AG04450 (cell line): ENCODE data around the gene PSKH1. TPM values are rescaled to one million over a fixed set of nuclear protein-coding genes. Genes with fewer than 3 reads are reported as not detected.
"Not testable (repeated sequence)": the region's sequence is repeated elsewhere in the genome, so short reads cannot be mapped to it uniquely, and the experiment has no call there.

Experiments used
- CTCF ChIA-PET: fragments of 300-600, 350-600 bp; formaldehyde crosslinking; extraction: SDS; loops from one replicate; lab custom pipeline; 2022; ENCODE audit warnings: antibody characterized with exemption, inconsistent platforms; lab: Charles Lee
- POLR2A ChIA-PET: fragments of 350-600 bp; formaldehyde crosslinking; extraction: SDS; loops from one replicate; lab custom pipeline; 2021; ENCODE audit warnings: antibody characterized with exemption, inconsistent platforms; lab: Yijun Ruan, JAX
- DNase-seq: peaks from one replicate; pipeline ENCODE4 v3.0.0-alpha.2; 2011; ENCODE audit warnings: low read depth, low spot score
- H3K27ac ChIP-seq: one replicate; pipeline ENCODE4 v1.5.1; 2012; ENCODE audit warnings: low read depth, low read length, control low read depth
- H3K27me3 ChIP-seq: one replicate; pipeline ENCODE4 v1.6.0; 2012; ENCODE audit warnings: low read length; ENCODE audit not compliant: control insufficient read depth, insufficient read depth
- H3K4me3 ChIP-seq: 2 replicates; pipeline ENCODE4 v1.5.1; 2011; ENCODE audit warnings: mild to moderate bottlenecking, low read depth, low read length, control low read depth
- H3K9me3 ChIP-seq: 2 replicates; pipeline ENCODE4 v1.5.1; 2012; ENCODE audit warnings: low read length; ENCODE audit not compliant: control insufficient read depth, insufficient read depth
- polyA plus RNA-seq: library from polyadenylated mRNA; depleted of rRNA; stranded (reverse); fragments of >200 nt; gene quantifications from 2 replicates; pipeline ENCODE4 v1.2.3, GENCODE V29; 2011
- TF ChIP-seq, protein P1 (sequence below): IDR thresholded peaks from 2 replicates; pipeline ENCODE4 v1.5.1; 2011; ENCODE audit warnings: low read depth, low read length, control low read depth, inconsistent platforms

Gene PSKH1
- polyA plus RNA-seq, 1 experiment = 18.2 TPM

- ChIA-PET CTCF (no interaction called here), POLR2A (interaction anchor here (0.5 kb wide), 1 partner anchor 30 kb away, joined by 10 read pairs; no protein-coding TSS in a partner anchor)
- Histone ChIP-seq H3K9me3 (no peaks in the 10 kb centered on the region), H3K27ac (no peak overlapping the region), H3K27me3 (no peaks in the 10 kb centered on the region), H3K4me3 (no peak overlapping the region)
- TF ChIP-seq, protein P1, sequence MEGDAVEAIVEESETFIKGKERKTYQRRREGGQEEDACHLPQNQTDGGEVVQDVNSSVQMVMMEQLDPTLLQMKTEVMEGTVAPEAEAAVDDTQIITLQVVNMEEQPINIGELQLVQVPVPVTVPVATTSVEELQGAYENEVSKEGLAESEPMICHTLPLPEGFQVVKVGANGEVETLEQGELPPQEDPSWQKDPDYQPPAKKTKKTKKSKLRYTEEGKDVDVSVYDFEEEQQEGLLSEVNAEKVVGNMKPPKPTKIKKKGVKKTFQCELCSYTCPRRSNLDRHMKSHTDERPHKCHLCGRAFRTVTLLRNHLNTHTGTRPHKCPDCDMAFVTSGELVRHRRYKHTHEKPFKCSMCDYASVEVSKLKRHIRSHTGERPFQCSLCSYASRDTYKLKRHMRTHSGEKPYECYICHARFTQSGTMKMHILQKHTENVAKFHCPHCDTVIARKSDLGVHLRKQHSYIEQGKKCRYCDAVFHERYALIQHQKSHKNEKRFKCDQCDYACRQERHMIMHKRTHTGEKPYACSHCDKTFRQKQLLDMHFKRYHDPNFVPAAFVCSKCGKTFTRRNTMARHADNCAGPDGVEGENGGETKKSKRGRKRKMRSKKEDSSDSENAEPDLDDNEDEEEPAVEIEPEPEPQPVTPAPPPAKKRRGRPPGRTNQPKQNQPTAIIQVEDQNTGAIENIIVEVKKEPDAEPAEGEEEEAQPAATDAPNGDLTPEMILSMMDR = no peak
- no peak for DNase-seq
These were observed 14.5 kb downstream of the PSKH1 start for GRCh38 chr16:67907397-67908180.

GRCh38 chr16:67909056-67909742 is 16.1 kb downstream of the PSKH1 start:
- no peak for DNase-seq
- ChIA-PET CTCF (no interaction called here), POLR2A (no interaction called here)
- Histone ChIP-seq H3K27me3 (no peaks in the 10 kb centered on the region), H3K9me3 (no peaks in the 10 kb centered on the region), H3K4me3 (no peak overlapping the region), H3K27ac (no peak overlapping the region)
- TF ChIP-seq, protein P1 = no peak

- no peak overlapping the region for H3K4me3 ChIP-seq
- H3K9me3 ChIP-seq = no peaks in the 10 kb centered on the region
- TF ChIP-seq, protein P1 = no peak
- no peak overlapping the region for H3K27ac ChIP-seq
- POLR2A ChIA-PET = no interaction called here
- peak; percentile 42 for DNase-seq
- no peaks in the 10 kb centered on the region for H3K27me3 ChIP-seq
- CTCF ChIA-PET = interaction anchor here (0.5 to 2.1 kb wide), 3 partner anchors 93 to 239 kb away, joined by 3 to 10 read pairs (median 3); no protein-coding TSS in a partner anchor
These were observed 17.1 kb downstream of the PSKH1 start for GRCh38 chr16:67910158-67910557.

DNA sequence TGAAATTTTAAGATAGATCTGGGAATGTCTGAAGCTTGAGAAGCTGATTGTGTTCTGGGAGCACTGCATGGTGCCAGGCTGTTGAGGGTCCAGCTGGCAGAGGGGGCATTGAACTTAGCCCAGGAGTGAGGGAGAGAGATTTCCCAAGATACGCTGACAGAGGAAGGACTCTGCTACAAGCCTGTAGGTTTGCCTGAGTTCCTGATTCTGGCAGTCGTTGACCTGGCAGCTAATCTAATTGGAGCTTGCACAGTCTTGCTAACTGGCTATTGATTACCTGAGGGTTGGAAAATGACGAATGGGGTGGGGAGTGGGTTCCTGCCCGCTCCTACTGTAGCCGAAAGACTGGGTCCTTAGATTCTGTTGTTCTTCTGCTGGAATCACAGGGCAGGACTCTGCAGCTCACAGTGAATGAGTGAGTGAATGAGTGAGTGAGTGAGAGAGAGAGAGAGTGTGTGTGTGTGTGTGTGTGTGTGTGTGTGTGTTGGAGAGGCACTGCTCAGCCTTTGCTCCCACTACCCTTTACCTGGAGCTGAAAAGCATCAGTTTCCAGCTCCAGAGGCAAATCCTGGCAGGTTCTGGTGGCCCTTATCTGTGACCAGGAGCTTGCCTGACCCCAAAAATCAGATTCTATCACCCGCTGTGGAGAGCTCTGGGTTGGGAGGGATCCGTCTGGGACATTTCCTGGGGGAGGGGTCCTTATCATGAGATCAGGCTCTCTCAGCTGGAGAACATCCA is 21.9 kb downstream of the PSKH1 start:
- CTCF ChIA-PET = interaction anchor here (0.5 to 1.5 kb wide), 4 partner anchors 9 to 394 kb away, joined by 3 to 8 read pairs (median 4); partner anchors contain the start of gene NRN1L
- POLR2A ChIA-PET = no interaction called here

GRCh38 chr16:67915496-67915769 is 22.4 kb downstream of the PSKH1 start:
- H3K27me3 ChIP-seq, H3K27ac ChIP-seq, H3K4me3 ChIP-seq, H3K9me3 ChIP-seq, DNase-seq, POLR2A ChIA-PET: not testable (repeated sequence)
- CTCF ChIA-PET = interaction anchor here (0.9 to 1.2 kb wide), 2 partner anchors 10 to 99 kb away, joined by 4 read pairs; no protein-coding TSS in a partner anchor

More for the DNA sequence above, 21.9 kb downstream of the PSKH1 start:
- Histone ChIP-seq H3K27ac (no peak overlapping the region), H3K27me3 (no peaks in the 10 kb centered on the region), H3K4me3 (no peak overlapping the region), H3K9me3 (no peaks in the 10 kb centered on the region)
- TF ChIP-seq, protein P1 = no peak
- DNase-seq = no peak
